GM19023 (cell line): ENCODE data around the gene FAF1.
A peak's percentile ranks its signal among the peaks of the same experiment; 100 is the strongest.

Source experiments
- ATAC-seq: cut with Tn5 transposase; IDR thresholded peaks from one replicate; pipeline ENCODE4 v1.9.1; 2021; ENCODE audit warnings: mild to moderate bottlenecking, moderate library complexity; ENCODE audit not compliant: unreplicated experiment

FAF1 gene

GRCh38 chr1:50658459-50659076, 301.5 kb downstream of the FAF1 start:
- no peak for ATAC-seq

GRCh38 chr1:50656931-50657330, 303.1 kb downstream of the FAF1 start:
- no peak for ATAC-seq

- no peak for ATAC-seq
Measured at GRCh38 chr1:50651476-50652263, 308.4 kb downstream of the FAF1 start.

GRCh38 chr1:50646526-50646925, 313.5 kb downstream of the FAF1 start:
- no peak for ATAC-seq

GRCh38 chr1:50645139-50645538, 314.9 kb downstream of the FAF1 start:
- no peak for ATAC-seq

- no peak for ATAC-seq
Measured at GRCh38 chr1:50644447-50645105, 315.5 kb downstream of the FAF1 start.

GRCh38 chr1:50637460-50637859, 322.6 kb downstream of the FAF1 start:
- ATAC-seq = no peak

- no peak for ATAC-seq
Measured at GRCh38 chr1:50634251-50634650, 325.8 kb downstream of the FAF1 start.

- ATAC-seq = no peak
Measured at GRCh38 chr1:50633465-50633864, 326.6 kb downstream of the FAF1 start.

- ATAC-seq = no peak
Measured at GRCh38 chr1:50631161-50631560, 328.9 kb downstream of the FAF1 start.

- no peak for ATAC-seq
Measured at GRCh38 chr1:50622259-50622658, 337.8 kb downstream of the FAF1 start.

- ATAC-seq = no peak
Measured at GRCh38 chr1:50620680-50621329, 339.3 kb downstream of the FAF1 start.

- ATAC-seq = no peak
Measured at GRCh38 chr1:50615036-50615750, 344.9 kb downstream of the FAF1 start.

GRCh38 chr1:50611675-50612074, 348.4 kb downstream of the FAF1 start:
- no peak for ATAC-seq

GRCh38 chr1:50610563-50610962, 349.5 kb downstream of the FAF1 start:
- ATAC-seq = peak; percentile 73

GRCh38 chr1:50609508-50609907, 350.6 kb downstream of the FAF1 start:
- ATAC-seq = no peak

- ATAC-seq = no peak
Measured at GRCh38 chr1:50605186-50605875, 354.7 kb downstream of the FAF1 start.

- no peak for ATAC-seq
Measured at GRCh38 chr1:50604580-50604979, 355.5 kb downstream of the FAF1 start.

- no peak for ATAC-seq
Measured at GRCh38 chr1:50603274-50604271, 356.5 kb downstream of the FAF1 start.
